ENCODE results near the gene PES1. TPM values are rescaled to one million over a fixed set of nuclear protein-coding genes. Genes with fewer than 3 reads are reported as not detected.

The PES1 gene
- total and polyA plus RNA-seq, 2 of the 13 experiments (the other 11 are each of a cell fraction or from before 2014, with no cell fraction given): 65.1 to 94.7 TPM

DNA sequence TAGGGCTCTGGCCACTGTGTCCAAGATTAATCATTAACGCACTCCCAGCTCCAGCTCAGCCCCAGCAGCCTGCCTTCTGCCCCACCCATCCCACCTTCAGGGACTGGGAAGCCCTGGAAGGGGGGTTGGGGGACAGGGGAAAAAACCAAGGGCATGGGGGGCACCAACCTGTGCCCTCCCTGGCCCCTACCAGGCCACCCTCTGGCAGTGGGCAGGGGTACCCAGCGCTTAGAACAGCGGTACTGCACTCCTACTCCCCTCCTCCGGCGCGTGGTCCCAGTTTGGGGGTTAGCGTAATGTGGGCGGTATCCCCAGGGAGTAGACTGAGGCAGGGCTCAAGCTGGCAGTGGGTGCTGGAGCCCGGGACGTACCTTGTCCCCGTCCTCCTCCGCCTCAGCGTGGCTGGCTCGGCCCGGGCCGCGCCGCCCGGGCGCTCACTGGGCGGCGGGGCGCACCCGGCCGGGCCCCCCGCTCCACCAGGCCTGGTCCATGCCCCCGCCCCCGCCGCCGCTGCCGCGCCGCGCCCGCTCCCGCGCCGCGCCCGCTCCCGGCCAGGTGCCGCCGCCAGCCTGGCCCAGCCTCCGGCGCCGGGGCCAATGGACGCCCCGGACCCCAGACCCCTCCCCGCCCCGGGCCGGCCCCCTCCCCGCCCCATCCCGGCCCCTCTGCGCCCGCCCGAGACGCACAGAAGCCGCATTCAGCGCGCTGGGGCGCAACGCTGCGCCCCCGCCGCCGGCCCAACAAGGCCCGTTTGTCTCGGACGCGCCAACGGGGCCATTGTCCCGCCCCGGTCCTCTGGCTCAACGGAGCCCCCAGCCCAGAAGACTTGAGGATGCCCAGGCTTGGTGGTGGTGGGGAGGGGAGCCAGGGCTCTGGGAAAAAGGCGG lies 17.4 kb downstream of the PES1 start, which contains the start of gene GAL3ST1 (continued):
- TF ChIP-seq ZNF10 (CRISPR knock-in tag; IDR thresholded peaks at IDR 0.05; ENCODE audit: borderline replicate concordance, low read depth) (no peak), FOXJ3 (CRISPR knock-in tag; IDR thresholded peaks at IDR 0.05; ENCODE audit: borderline replicate concordance) (no peak), RBFOX2 (IDR thresholded peaks at IDR 0.05; ENCODE audit: low read depth, low read length) (peak; percentile 56), PRMT3 (CRISPR knock-in tag; IDR thresholded peaks at IDR 0.05; ENCODE audit: borderline replicate concordance, low read depth) (no peak), HMG20A (CRISPR knock-in tag; IDR thresholded peaks at IDR 0.05; ENCODE audit: borderline replicate concordance) (no peak), BORCS8-MEF2B (CRISPR knock-in tag; IDR thresholded peaks at IDR 0.05) (peak; percentile 16; the same call in 1 of the 2 replicates), NFRKB (IDR thresholded peaks at IDR 0.05) (no peak), MAFG (CRISPR knock-in tag; IDR thresholded peaks at IDR 0.05) (no peak), ZNF44 (CRISPR knock-in tag; IDR thresholded peaks at IDR 0.05) (no peak), ZNF563 (CRISPR knock-in tag; IDR thresholded peaks at IDR 0.05) (no peak), KDM2A (CRISPR knock-in tag; IDR thresholded peaks at IDR 0.05; ENCODE audit: borderline replicate concordance, low read depth) (peak; percentile 67), SSRP1 (CRISPR knock-in tag; IDR thresholded peaks at IDR 0.05) (no peak), SP5 (CRISPR knock-in tag; IDR thresholded peaks at IDR 0.05; ENCODE audit: borderline replicate concordance, low read depth) (no peak), HDAC1 (CRISPR knock-in tag; IDR thresholded peaks at IDR 0.05) (0 out of 2 replicates have a peak, but pooled peaks have one; percentile 15), STAT5B (CRISPR knock-in tag; IDR thresholded peaks at IDR 0.05) (no peak), ZBTB7B (CRISPR knock-in tag; IDR thresholded peaks at IDR 0.05) (peak; percentile 32; the same call in 1 of the 2 replicates), ATF1 (CRISPR knock-in tag; IDR thresholded peaks at IDR 0.05) (no peak), TCF7 (IDR thresholded peaks at IDR 0.05; ENCODE audit: low read depth) (no peak), HDAC2 (CRISPR knock-in tag; IDR thresholded peaks at IDR 0.05) (no peak; the same call in 1 of the 2 replicates), HDAC6 (IDR thresholded peaks at IDR 0.05; ENCODE audit: low read depth, low read length) (no peak)
- TF ChIP-seq, protein P1, sequence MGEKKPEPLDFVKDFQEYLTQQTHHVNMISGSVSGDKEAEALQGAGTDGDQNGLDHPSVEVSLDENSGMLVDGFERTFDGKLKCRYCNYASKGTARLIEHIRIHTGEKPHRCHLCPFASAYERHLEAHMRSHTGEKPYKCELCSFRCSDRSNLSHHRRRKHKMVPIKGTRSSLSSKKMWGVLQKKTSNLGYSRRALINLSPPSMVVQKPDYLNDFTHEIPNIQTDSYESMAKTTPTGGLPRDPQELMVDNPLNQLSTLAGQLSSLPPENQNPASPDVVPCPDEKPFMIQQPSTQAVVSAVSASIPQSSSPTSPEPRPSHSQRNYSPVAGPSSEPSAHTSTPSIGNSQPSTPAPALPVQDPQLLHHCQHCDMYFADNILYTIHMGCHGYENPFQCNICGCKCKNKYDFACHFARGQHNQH (CRISPR knock-in tag; IDR thresholded peaks at IDR 0.05): 0 out of 2 replicates have a peak, but pooled peaks have one; percentile 1
- TF ChIP-seq, protein P2, sequence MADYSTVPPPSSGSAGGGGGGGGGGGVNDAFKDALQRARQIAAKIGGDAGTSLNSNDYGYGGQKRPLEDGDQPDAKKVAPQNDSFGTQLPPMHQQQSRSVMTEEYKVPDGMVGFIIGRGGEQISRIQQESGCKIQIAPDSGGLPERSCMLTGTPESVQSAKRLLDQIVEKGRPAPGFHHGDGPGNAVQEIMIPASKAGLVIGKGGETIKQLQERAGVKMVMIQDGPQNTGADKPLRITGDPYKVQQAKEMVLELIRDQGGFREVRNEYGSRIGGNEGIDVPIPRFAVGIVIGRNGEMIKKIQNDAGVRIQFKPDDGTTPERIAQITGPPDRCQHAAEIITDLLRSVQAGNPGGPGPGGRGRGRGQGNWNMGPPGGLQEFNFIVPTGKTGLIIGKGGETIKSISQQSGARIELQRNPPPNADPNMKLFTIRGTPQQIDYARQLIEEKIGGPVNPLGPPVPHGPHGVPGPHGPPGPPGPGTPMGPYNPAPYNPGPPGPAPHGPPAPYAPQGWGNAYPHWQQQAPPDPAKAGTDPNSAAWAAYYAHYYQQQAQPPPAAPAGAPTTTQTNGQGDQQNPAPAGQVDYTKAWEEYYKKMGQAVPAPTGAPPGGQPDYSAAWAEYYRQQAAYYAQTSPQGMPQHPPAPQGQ (CRISPR knock-in tag; IDR thresholded peaks at IDR 0.05; ENCODE audit: borderline replicate concordance): no peak
- TF ChIP-seq, protein P3, sequence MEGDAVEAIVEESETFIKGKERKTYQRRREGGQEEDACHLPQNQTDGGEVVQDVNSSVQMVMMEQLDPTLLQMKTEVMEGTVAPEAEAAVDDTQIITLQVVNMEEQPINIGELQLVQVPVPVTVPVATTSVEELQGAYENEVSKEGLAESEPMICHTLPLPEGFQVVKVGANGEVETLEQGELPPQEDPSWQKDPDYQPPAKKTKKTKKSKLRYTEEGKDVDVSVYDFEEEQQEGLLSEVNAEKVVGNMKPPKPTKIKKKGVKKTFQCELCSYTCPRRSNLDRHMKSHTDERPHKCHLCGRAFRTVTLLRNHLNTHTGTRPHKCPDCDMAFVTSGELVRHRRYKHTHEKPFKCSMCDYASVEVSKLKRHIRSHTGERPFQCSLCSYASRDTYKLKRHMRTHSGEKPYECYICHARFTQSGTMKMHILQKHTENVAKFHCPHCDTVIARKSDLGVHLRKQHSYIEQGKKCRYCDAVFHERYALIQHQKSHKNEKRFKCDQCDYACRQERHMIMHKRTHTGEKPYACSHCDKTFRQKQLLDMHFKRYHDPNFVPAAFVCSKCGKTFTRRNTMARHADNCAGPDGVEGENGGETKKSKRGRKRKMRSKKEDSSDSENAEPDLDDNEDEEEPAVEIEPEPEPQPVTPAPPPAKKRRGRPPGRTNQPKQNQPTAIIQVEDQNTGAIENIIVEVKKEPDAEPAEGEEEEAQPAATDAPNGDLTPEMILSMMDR (CRISPR knock-in tag; IDR thresholded peaks at IDR 0.05): 0 out of 2 replicates have a peak, but pooled peaks have one; percentile 4
- TF ChIP-seq, protein P4, sequence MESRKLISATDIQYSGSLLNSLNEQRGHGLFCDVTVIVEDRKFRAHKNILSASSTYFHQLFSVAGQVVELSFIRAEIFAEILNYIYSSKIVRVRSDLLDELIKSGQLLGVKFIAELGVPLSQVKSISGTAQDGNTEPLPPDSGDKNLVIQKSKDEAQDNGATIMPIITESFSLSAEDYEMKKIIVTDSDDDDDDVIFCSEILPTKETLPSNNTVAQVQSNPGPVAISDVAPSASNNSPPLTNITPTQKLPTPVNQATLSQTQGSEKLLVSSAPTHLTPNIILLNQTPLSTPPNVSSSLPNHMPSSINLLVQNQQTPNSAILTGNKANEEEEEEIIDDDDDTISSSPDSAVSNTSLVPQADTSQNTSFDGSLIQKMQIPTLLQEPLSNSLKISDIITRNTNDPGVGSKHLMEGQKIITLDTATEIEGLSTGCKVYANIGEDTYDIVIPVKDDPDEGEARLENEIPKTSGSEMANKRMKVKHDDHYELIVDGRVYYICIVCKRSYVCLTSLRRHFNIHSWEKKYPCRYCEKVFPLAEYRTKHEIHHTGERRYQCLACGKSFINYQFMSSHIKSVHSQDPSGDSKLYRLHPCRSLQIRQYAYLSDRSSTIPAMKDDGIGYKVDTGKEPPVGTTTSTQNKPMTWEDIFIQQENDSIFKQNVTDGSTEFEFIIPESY (CRISPR knock-in tag; IDR thresholded peaks at IDR 0.05): no peak

Measured in HepG2 (cell line).